ENCODE measurements around the gene EID2B.

- no peak; the same call in 1 of the 2 replicates for TF ChIP-seq MTA3 (IDR thresholded peaks at IDR 0.05; ENCODE audit: borderline replicate concordance)
- TF ChIP-seq NR4A1 (CRISPR knock-in tag; IDR thresholded peaks at IDR 0.05), result no peak
- TF ChIP-seq NR4A1 (tag; IDR thresholded peaks at IDR 0.05), result no peak
- TF ChIP-seq TCF7L2 (IDR thresholded peaks at IDR 0.05; ENCODE audit: low read depth, low read length), result no peak
Observed at GRCh38 chr19:39497996-39498797, 34.5 kb downstream of the EID2B start.
